DMS53 treated with DMSO at 0.1 percent for 48 hours (cell line): ENCODE measurements around the gene TPP1.

ENCODE experiments used
- DNase-seq: peaks from one replicate; lab custom pipeline; 2025; ENCODE audit not compliant: unreplicated experiment; lab: John Stamatoyannopoulos, UW

Gene TPP1

DNA sequence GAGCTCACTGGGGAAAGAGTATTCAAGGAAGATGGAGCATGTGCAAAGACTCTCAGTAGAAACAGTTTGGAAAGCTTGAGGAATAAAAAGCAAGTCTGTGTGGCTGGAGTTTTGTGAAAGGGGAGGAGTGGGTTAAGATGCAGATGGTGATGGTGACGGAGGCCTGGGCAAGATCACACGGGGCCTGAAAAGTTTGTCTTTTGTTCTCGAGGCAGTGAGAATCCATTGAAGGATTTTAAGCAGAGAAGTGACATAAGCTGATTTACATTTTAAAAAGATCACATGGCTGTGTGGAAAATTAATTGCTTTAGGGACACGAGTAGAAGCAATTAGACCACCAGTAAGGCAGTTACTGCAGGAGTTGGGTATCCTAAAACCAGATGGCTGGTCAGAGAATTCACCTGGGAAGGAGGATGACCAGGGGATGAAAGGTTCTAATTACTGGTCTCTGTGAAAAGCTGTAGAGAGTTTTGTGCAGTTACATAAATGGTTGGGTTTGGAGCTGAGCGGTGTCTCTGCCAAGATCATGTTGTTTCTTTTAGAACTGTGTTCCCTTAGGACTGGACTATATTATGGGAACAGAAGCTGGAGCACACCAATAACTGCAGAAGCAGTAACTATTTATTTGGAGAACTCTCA, 22.9 kb downstream of the TPP1 start:
- DNase-seq, result no peak

DNA sequence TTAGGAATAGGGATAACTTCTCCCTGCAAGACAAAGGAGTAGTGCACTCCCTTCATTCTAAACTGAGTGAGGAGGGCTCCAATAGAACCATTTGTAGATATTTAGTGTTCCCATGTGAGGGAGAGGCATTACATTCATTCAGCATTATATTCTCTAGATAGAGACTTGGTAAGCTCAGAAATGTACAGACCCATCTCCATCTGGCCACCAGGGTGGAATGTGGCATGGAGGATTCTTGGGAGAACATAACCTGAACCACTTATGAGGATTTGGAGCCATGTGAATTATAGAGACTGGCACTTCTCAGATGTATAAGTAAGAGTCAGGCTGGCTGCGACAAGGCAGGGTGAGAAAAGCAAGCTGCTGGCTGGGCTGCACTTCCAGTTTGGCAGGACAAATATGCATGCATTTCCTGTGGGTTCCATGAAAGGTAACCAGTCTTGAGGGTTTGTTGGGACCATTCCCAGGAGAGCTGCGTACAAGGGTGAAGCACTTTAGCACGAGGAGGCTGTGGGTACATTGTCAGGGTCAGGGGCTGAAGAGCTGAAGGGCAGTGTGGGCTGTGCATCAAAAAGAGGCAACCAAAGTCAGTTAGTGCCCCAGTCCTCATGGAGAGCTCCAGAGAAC, 25.0 kb downstream of the TPP1 start:
- no peak for DNase-seq

DNA sequence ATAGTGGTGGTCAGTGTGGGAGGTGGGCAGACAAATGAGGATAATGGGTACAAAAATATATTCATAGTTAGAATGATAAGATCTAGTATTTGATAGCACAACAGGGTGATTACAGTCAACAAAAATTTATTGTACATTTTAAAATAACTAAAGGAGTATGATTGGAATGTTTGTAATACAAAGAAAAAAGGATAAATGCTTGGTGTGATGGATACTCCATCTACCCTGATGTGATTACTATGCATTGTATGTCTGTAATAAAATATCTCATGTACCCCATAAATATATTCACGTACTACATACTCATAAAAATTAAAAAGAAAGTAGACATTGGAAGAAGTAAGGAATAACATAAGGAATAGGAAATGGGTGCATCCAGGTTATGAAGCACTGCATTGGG, 31.2 kb downstream of the TPP1 start:
- no peak for DNase-seq

DNA sequence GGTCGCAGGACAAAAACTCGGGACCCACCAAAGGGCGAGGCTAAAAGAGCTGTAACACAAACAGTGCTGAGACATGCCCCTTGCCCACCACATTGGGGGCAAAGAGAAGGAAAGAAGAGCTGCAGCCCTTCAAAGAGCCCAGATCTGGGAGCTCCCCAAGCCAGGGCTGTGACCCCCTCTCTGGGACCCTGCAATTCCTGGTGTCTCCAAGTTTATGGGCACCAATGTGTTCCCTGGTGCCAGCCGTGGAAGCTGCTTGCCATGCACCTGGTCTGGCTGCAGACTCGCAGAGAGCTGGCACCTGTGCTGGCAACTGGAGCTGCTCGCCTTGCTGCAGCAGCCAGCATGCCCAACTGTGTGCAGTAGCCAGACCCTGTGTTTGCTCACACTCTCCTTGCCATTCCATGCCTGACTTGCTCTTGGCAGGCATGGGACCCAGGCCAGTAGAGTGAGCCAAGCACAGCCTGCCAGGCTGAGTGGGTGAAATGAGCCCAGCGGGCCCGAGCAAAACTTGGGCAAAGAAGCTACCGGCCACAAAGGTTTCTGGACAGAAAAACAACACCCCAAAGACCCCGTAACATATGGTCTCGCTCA, 31.8 kb downstream of the TPP1 start:
- no peak for DNase-seq

GRCh38 chr11:6586434-6587359, 32.5 kb downstream of the TPP1 start:
- DNase-seq, result peak; percentile 54

DNA sequence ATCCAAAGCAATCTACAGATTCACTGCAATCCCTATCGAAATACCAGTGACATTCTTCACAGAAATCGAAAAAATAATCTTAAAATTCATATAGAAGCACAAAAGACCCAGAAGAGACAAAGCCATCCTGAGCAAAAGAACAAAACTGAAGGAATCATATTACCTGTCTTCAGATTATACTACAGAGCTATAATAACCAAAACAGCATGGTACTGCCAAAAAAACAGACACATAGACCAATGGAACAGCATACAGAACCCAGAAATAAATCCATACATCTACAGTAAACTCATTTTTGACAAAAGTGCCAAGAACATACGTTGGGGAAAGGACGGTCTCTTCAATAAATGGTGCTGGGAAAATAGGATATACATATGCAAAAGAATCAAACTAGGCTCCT, 34.7 kb downstream of the TPP1 start:
- no peak for DNase-seq

DNA sequence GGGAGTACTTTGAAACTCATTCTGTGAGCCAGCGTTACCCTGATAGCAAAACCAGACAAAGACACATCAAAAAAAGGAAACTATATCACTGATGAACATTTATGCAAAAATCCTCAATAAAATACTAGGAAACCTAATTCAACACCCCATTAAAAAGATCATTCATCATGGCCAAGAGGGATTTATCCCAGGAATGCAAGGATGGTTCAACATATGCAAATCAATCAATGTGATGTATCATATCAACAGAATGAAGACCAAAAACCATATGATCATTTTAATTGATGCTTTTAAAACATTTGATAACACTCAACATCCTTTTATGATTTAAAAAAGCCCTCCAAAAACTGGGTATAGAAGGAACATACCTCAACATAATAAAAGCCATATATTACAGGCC, 35.6 kb downstream of the TPP1 start:
- DNase-seq, result no peak

GRCh38 chr11:6579681-6580080, 39.5 kb downstream of the TPP1 start:
- DNase-seq, result no peak

- DNase-seq, result no peak
These were observed 41.1 kb downstream of the TPP1 start for GRCh38 chr11:6578134-6578533.

DNA sequence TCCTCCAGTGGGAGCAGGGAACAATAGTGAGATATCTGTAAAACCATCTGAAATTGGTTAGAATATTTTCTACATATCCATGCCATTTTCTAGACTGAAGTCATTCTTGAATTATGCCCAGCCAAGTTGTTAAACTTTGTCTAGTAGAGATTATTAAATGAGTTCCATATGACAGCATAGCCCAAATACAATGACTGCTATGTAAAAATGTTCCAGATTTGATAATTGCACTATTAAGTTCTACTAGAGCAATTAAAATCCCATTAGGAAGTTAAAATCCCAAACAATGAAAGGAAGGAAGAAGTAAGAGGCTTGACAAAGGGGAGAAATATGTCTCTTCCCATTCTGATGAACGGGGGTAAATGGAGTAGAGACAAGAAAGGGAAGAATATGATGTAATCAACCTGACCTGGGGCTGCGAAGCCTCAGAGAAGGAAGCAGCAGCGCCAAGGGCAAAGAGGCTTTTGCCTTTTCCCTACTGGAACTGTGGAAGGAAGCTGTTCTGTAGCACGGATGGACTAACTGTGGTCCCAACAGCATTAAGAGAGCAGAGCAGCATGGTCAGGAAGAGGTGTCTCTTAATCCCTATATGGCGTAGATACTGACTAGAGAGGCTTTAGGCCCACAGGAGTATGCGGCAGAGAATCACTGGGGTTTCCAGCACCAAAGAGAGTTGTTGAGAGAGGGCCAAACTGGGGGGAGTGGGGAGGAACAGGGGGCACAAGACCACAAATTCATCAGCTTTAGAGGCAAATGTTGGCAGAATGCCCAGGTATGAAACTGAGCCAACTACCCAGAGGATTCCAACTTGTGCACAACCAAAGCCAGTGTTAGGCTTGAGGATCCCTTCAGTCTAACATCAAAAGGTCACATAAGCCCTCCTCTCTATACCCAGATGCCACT, 42.5 kb downstream of the TPP1 start:
- DNase-seq, result no peak

DNA sequence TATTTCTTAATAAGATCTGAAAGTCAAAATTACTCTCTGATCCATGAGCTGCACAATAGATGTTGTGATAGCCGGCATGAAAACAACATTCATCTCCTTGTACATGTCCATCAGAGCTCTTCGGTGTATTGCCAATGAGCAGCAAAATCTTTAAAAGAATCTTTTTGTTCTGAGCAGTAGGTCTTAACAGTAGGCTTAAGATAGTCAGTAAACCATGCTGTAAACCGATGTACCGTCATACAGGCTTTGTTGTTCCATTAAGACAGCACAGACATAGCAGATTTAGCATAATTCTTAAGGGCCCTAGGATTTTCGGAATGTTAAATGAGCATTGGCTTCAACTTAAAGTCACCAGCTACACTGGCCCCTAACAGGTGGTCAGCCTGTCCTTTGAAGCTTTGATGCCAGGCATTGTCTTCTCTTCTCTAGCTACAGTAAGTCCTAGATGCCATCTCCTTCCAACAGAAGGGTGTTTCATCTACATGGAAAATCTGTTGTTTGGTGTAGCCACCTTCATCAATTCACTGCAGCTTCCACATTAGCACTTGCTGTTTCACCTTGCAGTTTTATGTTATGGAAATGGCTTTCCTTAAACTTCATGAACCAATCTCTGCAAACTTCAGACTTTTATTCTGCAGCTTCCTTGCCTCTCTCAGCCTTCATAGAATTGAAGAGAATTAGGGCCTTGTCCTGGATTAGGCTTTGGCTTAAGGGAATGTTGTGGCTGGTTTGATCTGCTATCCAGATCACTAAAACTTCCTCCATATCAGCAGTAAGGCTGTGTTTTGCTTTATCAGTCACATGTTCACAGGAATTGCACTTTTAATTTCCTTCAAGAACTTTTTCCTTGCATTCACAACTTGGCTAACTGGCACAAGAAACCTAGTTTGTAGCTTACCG, 44.2 kb downstream of the TPP1 start:
- DNase-seq, result no peak

DNA sequence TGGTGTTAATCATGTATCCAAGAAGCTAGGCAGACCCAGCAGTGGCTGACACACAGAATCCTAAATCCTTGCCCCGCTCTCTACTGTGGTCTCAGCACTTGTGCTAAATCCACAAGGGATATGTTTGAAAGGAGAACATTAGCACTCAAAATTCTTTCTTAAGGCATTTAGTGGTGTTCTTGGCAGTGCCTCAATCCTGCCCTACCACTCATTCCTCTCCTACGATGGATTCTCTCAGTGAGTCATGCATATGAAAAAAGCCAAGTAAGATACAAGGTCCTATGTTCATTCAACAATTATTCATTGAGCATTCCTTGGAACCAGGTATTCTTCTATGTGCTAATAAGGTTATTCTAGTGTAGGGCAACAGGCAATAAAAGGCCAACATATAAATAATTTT, 47.0 kb downstream of the TPP1 start:
- no peak for DNase-seq

GRCh38 chr11:6571434-6572008, 47.7 kb downstream of the TPP1 start:
- DNase-seq, result no peak

DNA sequence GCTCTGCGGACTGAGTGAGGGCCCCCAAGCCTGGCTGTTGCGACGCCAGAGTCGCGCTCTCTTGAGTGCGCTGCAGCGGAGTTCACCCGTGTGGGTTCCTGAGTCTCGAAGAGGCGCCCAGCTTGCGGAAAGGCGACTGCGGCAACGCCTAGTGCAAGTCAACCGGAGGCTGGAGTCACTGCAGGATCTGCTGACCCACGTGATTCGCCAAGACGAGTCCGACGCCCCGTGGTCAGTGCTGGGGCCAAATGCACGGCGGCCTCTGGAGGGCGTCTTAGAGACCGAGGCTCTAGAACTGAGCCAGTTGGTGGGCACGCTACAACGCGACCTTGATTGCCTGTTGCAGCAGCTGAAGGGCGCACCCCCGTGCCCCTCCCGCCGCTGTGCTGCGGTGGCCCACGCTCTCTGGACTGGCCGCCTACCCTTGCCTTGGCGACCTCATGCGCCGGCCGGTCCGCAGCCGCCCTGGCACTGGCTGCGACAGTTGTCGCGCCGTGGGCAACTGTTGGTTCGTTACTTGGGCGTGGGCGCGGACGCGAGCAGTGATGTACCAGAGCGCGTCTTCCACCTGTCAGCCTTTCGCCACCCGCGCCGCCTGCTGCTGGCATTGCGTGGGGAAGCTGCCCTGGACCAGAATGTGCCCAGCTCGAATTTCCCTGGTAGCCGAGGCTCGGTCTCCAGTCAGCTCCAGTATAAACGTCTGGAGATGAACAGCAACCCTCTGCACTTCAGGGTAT, 48.4 kb downstream of the TPP1 start:
- DNase-seq, result no peak

DNA sequence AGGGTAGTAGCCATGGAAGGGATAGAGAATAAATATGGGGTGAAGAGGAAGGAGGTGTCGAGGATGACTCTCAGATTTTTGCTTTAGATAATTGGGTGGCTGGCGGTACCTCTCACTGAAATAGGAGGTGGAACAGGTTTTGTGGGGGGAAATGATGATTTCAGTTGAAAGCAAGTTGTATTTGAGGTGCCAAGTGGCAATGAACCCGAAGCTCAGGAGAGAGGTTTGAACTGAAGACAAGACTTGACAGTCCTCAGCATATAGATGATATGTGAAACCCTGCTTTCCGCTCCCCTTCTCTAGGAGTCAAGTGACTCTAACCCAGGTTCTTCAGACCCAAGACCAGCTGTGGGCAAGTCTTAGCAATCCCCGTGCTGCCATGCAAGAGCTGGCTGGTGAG, 49.5 kb downstream of the TPP1 start:
- no peak for DNase-seq

DNA sequence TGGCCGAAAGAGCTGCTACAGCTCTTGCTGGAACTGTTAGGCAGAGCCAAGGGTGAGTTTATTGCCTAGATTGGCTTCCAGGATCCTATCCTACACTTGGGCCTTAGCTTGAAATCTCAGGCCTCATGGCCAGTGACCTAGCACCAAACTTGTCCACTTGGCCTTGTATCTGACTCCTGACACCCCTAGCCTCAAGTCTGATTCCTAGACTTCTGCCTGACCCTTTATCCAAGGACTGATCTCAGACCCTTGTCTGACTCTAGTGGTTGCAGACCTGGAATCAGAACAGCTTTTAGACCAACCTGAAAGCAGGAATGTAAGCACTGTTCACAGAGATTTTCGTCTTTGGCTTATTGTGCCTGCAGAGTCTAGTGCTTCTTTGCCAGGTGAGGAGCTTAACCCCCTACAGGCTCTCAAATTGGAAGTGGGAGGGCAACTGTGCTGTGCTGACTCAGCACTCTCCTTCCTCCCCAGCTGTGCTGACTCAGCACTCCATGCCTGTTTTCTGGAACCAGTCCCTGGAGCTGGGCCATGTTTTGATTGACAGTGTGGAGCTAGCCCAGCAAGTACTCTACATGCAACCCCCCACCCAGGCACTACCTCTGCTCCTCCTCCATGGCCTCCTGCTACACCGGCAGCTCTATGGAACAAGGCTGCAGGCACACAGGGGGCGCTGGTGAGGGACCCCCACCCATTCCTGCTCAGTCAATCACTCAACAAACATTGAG, 50.9 kb downstream of the TPP1 start:
- DNase-seq, result no peak

DNA sequence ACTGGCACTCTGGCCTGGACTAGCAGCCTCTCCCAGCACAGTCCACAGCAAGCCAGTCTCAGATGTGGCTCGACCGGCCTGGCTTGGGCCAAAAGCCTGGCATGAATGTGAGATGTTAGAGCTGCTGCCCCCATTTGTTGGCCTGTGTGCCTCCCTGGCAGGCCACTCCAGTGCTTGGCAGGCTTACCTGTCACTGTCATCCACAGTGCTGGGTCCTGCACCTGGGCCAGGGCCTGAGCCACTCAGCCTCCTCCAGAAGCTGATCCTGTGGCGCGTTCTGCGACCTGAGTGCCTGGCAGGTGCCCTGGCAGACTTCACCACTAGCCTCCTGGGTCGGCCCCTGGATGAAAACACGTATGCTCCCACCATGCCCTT, 51.9 kb downstream of the TPP1 start:
- no peak for DNase-seq
